ENCODE measurements around the gene TMEM120B.
"Not testable (repeated sequence)": the region's sequence is repeated elsewhere in the genome, so short reads cannot be mapped to it uniquely, and the experiment has no call there.

TMEM120B gene

DNA sequence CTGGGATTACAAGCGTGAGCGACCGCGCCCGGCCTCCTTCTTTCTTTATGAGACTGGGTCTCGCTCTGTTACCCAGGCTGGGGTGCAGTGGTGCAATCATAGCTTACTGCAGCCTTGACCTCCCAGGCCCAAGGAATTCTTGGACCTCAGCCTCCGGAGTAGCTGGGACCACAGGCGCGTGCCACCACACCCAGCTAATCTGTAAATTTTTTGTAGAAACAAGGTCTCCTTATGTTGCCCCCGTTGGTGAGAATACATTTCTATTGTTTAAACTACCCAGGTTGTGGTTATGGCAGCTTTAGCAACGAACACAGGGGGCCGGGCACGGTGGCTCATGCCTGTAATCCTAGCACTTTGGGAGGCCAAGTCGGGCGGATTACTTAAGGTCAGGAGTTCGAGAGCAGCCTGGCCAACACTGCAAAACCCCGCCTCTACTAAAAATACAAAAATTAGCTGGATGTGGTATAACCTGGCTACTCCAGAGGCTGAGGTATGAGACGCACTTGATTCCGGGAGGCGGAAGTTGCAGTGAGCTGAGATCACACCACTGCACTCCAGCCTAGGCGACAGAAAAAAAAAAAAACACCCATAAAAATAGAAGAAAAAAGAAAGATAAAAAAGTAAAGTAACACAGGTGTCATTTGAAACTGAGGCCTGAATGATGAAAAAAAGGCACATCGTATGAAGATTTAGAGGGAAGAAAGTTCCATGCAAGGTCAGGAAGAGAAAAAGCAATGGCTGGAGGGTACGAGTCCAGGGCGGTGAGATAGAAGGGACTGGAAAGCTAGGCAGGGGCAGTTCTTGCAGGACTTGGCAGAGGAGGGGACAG is 977 bp upstream of the TMEM120B start:
- Histone ChIP-seq H3K9me3 (ENCODE audit: insufficient read depth, low read depth, low read length) (no peaks in the 10 kb centered on the region), H3K36me3 (ENCODE audit: insufficient read depth, low read depth, low read length) (peaks cover 9% of the 10 kb centered on the region; the same call in 1 of the 2 replicates), H3K27me3 (ENCODE audit: insufficient read depth, low read length) (no peaks in the 10 kb centered on the region), H3K4me1 (ENCODE audit: insufficient read depth, low read length) (peaks cover 7% of the 10 kb centered on the region), H3K4me3 (ENCODE audit: low read length) (peak overlapping the region; percentile 76), H3K27ac (ENCODE audit: low read length) (no peak overlapping the region), H3K9ac (ENCODE audit: low read depth, low read length) (peak overlapping the region; percentile 81)

GRCh38 chr12:121712190-121712460 is 427 bp upstream of the TMEM120B start:
- Histone ChIP-seq H3K27me3 (ENCODE audit: insufficient read depth, low read length) (no peaks in the 10 kb centered on the region), H3K36me3 (ENCODE audit: insufficient read depth, low read depth, low read length) (peaks cover 9% of the 10 kb centered on the region; the same call in 1 of the 2 replicates), H3K4me1 (ENCODE audit: insufficient read depth, low read length) (peaks cover 7% of the 10 kb centered on the region), H3K4me3 (ENCODE audit: low read length) (peak overlapping the region; percentile 76), H3K9ac (ENCODE audit: low read depth, low read length) (peak overlapping the region; percentile 81), H3K27ac (ENCODE audit: low read length) (no peak overlapping the region), H3K9me3 (ENCODE audit: insufficient read depth, low read depth, low read length) (no peaks in the 10 kb centered on the region)

- H3K4me3 ChIP-seq (ENCODE audit: low read length), result peak overlapping the region; percentile 76
- H3K27me3 ChIP-seq (ENCODE audit: insufficient read depth, low read length), result no peaks in the 10 kb centered on the region
- H3K9me3 ChIP-seq (ENCODE audit: insufficient read depth, low read depth, low read length), result no peaks in the 10 kb centered on the region
- peak overlapping the region; percentile 20 for H3K27ac ChIP-seq (ENCODE audit: low read length)
- H3K4me1 ChIP-seq (ENCODE audit: insufficient read depth, low read length), result peaks cover 7% of the 10 kb centered on the region
- H3K9ac ChIP-seq (ENCODE audit: low read depth, low read length), result peak overlapping the region; percentile 45
- H3K36me3 ChIP-seq (ENCODE audit: insufficient read depth, low read depth, low read length), result peaks cover 9% of the 10 kb centered on the region; the same call in 1 of the 2 replicates
Measured at GRCh38 chr12:121713257-121713777, 765 bp downstream of the TMEM120B start.

GRCh38 chr12:121713793-121714192 is 1.2 kb downstream of the TMEM120B start:
- H3K36me3 ChIP-seq (ENCODE audit: insufficient read depth, low read depth, low read length), result peaks cover 9% of the 10 kb centered on the region; the same call in 1 of the 2 replicates
- no peaks in the 10 kb centered on the region for H3K27me3 ChIP-seq (ENCODE audit: insufficient read depth, low read length)
- peaks cover 7% of the 10 kb centered on the region for H3K4me1 ChIP-seq (ENCODE audit: insufficient read depth, low read length)
- H3K4me3 ChIP-seq (ENCODE audit: low read length), result peak overlapping the region; percentile 76
- H3K9ac ChIP-seq (ENCODE audit: low read depth, low read length), result peak overlapping the region; percentile 45
- no peak overlapping the region for H3K27ac ChIP-seq (ENCODE audit: low read length)
- H3K9me3 ChIP-seq (ENCODE audit: insufficient read depth, low read depth, low read length), result no peaks in the 10 kb centered on the region

DNA sequence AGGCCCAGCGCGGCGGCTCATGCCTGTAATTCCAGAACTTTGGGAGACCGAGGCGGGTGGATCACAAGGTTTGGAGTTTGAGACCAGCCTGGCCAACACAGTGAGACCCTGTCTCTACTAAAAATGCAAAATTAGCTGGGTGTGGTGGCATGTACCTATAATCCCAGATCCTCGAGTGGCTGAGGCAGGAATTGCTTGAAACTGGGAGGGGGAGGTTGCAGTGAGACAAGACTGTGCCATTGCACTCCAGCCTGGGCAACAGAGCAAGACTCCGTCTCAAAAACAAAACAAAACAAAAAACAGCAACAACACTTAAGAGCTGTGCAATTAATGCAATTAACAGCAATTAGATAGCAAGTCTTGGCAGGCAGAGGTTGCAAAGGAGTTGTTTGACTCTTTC is 2.5 kb downstream of the TMEM120B start:
- H3K36me3 ChIP-seq (ENCODE audit: insufficient read depth, low read depth, low read length); H3K4me3 ChIP-seq (ENCODE audit: low read length); H3K27ac ChIP-seq (ENCODE audit: low read length); H3K4me1 ChIP-seq (ENCODE audit: insufficient read depth, low read length); H3K9ac ChIP-seq (ENCODE audit: low read depth, low read length); H3K9me3 ChIP-seq (ENCODE audit: insufficient read depth, low read depth, low read length); H3K27me3 ChIP-seq (ENCODE audit: insufficient read depth, low read length): not testable (repeated sequence)

DNA sequence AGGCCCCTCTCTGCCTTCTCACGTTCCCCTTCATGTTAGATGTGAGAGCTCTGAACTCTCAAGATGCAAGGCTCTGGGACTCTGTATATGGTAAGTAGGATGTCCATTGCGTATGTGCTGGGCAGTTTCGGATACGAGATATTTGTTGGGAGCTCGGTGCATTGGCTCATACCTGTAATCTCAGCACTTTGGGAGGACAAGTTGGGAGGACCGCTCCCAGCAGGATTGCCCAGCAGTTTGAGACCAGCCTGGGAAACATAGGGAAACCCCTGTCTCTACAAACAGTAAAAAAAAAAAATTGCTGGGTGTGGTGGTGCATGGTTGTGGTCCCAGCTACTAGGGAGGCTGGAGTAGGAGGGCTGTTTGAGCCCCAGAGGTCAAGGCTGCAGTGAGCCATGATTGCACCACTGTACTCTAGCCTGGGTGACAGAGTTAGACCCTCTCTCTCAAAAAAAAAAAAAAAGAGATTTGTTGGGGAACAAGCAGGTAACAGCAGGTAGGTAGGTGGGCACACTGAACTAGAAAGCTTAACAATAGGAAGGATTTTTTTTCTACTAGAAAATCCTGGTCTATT is 3.4 kb downstream of the TMEM120B start:
- no peaks in the 10 kb centered on the region for H3K9me3 ChIP-seq (ENCODE audit: insufficient read depth, low read depth, low read length)
- peaks cover 7% of the 10 kb centered on the region for H3K4me1 ChIP-seq (ENCODE audit: insufficient read depth, low read length)
- H3K4me3 ChIP-seq (ENCODE audit: low read length), result no peak overlapping the region
- H3K9ac ChIP-seq (ENCODE audit: low read depth, low read length), result no peak overlapping the region
- no peak overlapping the region for H3K27ac ChIP-seq (ENCODE audit: low read length)
- peaks cover 12% of the 10 kb centered on the region; the same call in 1 of the 2 replicates for H3K36me3 ChIP-seq (ENCODE audit: insufficient read depth, low read depth, low read length)
- no peaks in the 10 kb centered on the region for H3K27me3 ChIP-seq (ENCODE audit: insufficient read depth, low read length)

- Histone ChIP-seq H3K36me3 (ENCODE audit: insufficient read depth, low read depth, low read length) (peaks cover 12% of the 10 kb centered on the region; the same call in 1 of the 2 replicates), H3K4me1 (ENCODE audit: insufficient read depth, low read length) (peaks cover 7% of the 10 kb centered on the region; the same call in 1 of the 2 replicates), H3K9ac (ENCODE audit: low read depth, low read length) (no peak overlapping the region), H3K9me3 (ENCODE audit: insufficient read depth, low read depth, low read length) (no peaks in the 10 kb centered on the region), H3K27me3 (ENCODE audit: insufficient read depth, low read length) (no peaks in the 10 kb centered on the region), H3K27ac (ENCODE audit: low read length) (no peak overlapping the region), H3K4me3 (ENCODE audit: low read length) (no peak overlapping the region; the same call in 1 of the 2 replicates)
Measured at GRCh38 chr12:121717041-121717699, 4.6 kb downstream of the TMEM120B start.

DNA sequence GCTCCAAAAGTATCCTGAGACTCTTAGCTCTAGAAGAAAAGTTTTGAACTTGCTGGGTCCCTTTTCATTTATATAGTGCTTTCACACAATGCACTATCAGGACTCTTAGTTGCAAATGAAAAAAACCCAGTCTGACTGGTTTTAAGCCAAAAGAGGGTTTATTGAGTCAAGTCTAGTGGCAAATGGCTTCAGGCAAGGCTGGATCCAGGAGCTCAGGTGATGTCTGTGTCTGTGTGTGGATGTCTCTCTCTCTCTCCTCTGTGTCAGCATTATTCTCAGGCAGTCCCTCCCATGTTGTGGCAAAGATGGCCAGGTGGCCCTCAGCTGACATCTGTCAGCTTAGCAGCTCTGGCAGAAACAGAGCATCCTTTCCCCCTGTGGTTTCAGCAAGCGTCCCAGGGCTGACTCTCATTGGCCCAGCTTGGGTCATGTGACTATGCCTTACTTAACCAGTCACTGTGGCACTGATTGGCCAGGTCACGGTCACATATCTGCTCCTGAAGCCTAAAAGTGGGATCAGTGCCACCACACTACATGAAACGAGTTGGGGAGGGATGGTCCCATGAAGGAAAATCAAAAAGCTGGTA is 6.2 kb downstream of the TMEM120B start:
- H3K9ac ChIP-seq (ENCODE audit: low read depth, low read length), result no peak overlapping the region
- peaks cover 12% of the 10 kb centered on the region; the same call in 1 of the 2 replicates for H3K36me3 ChIP-seq (ENCODE audit: insufficient read depth, low read depth, low read length)
- no peaks in the 10 kb centered on the region for H3K9me3 ChIP-seq (ENCODE audit: insufficient read depth, low read depth, low read length)
- H3K4me1 ChIP-seq (ENCODE audit: insufficient read depth, low read length), result peaks cover 2% of the 10 kb centered on the region; the same call in 1 of the 2 replicates
- no peak overlapping the region for H3K27ac ChIP-seq (ENCODE audit: low read length)
- H3K4me3 ChIP-seq (ENCODE audit: low read length), result no peak overlapping the region
- no peaks in the 10 kb centered on the region for H3K27me3 ChIP-seq (ENCODE audit: insufficient read depth, low read length)

DNA sequence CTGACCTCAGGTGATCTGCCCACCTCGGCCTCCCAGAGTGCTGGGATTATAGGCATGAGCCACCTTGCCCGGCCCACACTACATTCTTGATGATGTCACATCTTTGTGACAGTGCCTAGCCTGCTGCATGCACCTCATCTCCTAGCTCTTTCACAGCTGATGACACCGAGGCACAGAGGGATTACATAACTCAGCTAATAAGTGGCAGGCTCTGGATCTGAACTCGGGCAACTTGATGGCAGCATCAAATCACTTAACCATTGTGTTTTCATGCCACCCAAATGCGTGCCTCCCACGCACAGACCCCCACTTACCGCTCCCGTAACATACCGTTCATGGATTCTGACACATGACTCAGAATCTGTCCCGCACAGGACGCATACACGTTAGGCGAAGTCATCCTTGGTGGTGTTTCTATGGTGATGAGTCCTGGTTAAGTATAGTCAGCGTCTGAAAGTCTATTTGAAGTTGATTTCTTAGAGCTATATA is 7.4 kb downstream of the TMEM120B start:
- Histone ChIP-seq H3K4me3 (ENCODE audit: low read length) (no peak overlapping the region), H3K36me3 (ENCODE audit: insufficient read depth, low read depth, low read length) (peaks cover 12% of the 10 kb centered on the region; the same call in 1 of the 2 replicates), H3K4me1 (ENCODE audit: insufficient read depth, low read length) (no peaks in the 10 kb centered on the region), H3K9ac (ENCODE audit: low read depth, low read length) (no peak overlapping the region), H3K27ac (ENCODE audit: low read length) (no peak overlapping the region), H3K9me3 (ENCODE audit: insufficient read depth, low read depth, low read length) (no peaks in the 10 kb centered on the region), H3K27me3 (ENCODE audit: insufficient read depth, low read length) (no peaks in the 10 kb centered on the region)

DNA sequence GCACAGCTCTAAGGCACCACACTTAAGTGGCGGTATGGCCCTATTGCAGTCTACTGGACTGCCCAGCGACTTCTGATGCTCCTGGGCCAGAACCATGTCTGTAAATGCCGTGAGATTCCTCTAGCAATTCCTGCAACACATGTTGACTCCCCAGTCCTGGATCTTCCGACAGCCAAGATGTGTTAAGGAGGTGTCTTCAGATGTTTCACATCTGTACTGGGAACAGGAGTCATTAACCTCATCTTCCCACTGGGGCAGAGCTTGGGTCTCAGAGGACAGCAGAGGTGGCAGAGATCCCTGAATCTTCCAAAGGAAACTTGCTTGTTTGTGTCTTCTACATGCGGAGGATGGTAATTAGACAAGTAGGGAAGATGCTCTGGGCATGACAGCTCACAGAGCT is 8.2 kb downstream of the TMEM120B start:
- H3K27me3 ChIP-seq (ENCODE audit: insufficient read depth, low read length), result no peaks in the 10 kb centered on the region
- no peak overlapping the region for H3K4me3 ChIP-seq (ENCODE audit: low read length)
- H3K4me1 ChIP-seq (ENCODE audit: insufficient read depth, low read length), result no peaks in the 10 kb centered on the region
- H3K27ac ChIP-seq (ENCODE audit: low read length), result no peak overlapping the region
- no peaks in the 10 kb centered on the region for H3K9me3 ChIP-seq (ENCODE audit: insufficient read depth, low read depth, low read length)
- 0 out of 2 replicates have a peak, but pooled peaks cover 6% of the 10 kb centered on the region for H3K36me3 ChIP-seq (ENCODE audit: insufficient read depth, low read depth, low read length)
- H3K9ac ChIP-seq (ENCODE audit: low read depth, low read length), result no peak overlapping the region

GRCh38 chr12:121722511-121722910 is 10.0 kb downstream of the TMEM120B start:
- Histone ChIP-seq H3K36me3 (ENCODE audit: insufficient read depth, low read depth, low read length) (0 out of 2 replicates have a peak, but pooled peaks cover 4% of the 10 kb centered on the region), H3K27me3 (ENCODE audit: insufficient read depth, low read length) (no peaks in the 10 kb centered on the region), H3K27ac (ENCODE audit: low read length) (no peak overlapping the region), H3K9me3 (ENCODE audit: insufficient read depth, low read depth, low read length) (no peaks in the 10 kb centered on the region), H3K4me1 (ENCODE audit: insufficient read depth, low read length) (no peaks in the 10 kb centered on the region), H3K4me3 (ENCODE audit: low read length) (no peak overlapping the region), H3K9ac (ENCODE audit: low read depth, low read length) (no peak overlapping the region)
